ENCODE results near the gene COA1. TPM values are rescaled to one million over a fixed set of nuclear protein-coding genes. Genes with fewer than 3 reads are reported as not detected.

Gene COA1
- total RNA-seq, 1 experiment from 2014 or later = 87.5 TPM

DNA sequence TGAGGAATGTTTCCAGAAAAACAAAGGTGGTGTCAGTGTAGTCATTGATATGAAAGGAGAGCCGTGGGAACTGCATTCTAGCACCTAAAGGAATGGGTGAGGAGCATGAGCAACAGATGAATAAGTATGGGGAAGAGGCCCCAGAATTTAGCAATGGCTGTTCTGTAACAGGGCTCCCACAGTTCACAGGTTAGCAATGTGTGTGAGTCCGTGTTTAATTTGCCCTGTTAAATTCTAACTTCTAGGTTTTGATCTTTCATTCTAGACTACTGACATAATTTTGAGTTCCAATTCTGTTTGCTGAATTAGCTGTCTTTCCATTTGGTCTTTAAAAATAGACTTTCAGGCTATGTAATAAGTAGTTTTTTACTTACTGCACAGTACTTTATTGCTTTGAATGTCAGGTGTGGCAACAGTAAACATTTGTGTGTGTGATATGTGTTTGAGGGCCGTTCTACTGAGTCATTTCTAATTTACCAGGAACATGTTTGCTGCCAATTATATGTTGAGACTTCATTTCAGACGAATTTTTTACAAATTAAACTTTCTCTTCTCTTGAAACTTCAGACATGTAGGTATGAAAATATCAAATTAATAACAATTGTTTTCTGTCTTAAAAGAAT, 137.7 kb downstream of the COA1 start:
- DNase-seq (ENCODE audit: low spot score) = no peak

GRCh38 chr7:43590862-43591557, 138.3 kb downstream of the COA1 start:
- DNase-seq (ENCODE audit: low spot score) = no peak

- no peak for DNase-seq (ENCODE audit: low spot score)
These were observed 139.6 kb downstream of the COA1 start for GRCh38 chr7:43589728-43590127.

Other genes starting within 250 kb of the COA1 start
- 74.6 and 97.8 TPM in 2 replicates for gene STK17A, start 146.4 kb downstream of the COA1 start, total RNA-seq (2014; rRNA removed; shearing (Covaris generic))
- gene BLVRA, start 29.2 kb upstream of the COA1 start, total RNA-seq (2014; rRNA removed; shearing (Covaris generic)) = 129 and 138 TPM in 2 replicates
- gene MRPS24, start 140.0 kb upstream of the COA1 start, total RNA-seq (2014; rRNA removed; shearing (Covaris generic)) = 230 and 294 TPM in 2 replicates
- gene URGCP, start 177.1 kb upstream of the COA1 start, total RNA-seq (2014; rRNA removed; shearing (Covaris generic)) = 37.8 and 41.8 TPM in 2 replicates
- gene UBE2D4, start 196.9 kb upstream of the COA1 start, total RNA-seq (2014; rRNA removed; shearing (Covaris generic)) = 14.3 and 23.9 TPM in 2 replicates

Data from A172 (cell line).